RWPE1 (cell line): ENCODE measurements around the gene CCDC170.

Experiments
- CTCF ChIA-PET: fragments of 350-600 bp; sonication (Branson Sonifier 250); formaldehyde crosslinking; extraction: SDS; loops from one replicate; lab custom pipeline; 2021; lab: Yijun Ruan, JAX
- POLR2A ChIA-PET: fragments of 400-600 bp; formaldehyde crosslinking; extraction: SDS; loops from one replicate; lab custom pipeline; 2020; ENCODE audit warnings: antibody characterized with exemption; ENCODE audit not compliant: low non-redundant PET; lab: Yijun Ruan, JAX
- DNase-seq: peaks from one replicate; pipeline ENCODE4 v3.0.0; 2012; ENCODE audit warnings: low spot score
- H3K27ac ChIP-seq: fragments of 450-650 bp; 2 replicates; pipeline ENCODE4 v1.5.1; 2017
- TF ChIP-seq, protein P1 (sequence below): fragments of 450-650 bp; conservative IDR thresholded peaks from 2 replicates; pipeline ENCODE4 v1.5.1; 2017; ENCODE audit warnings: low read depth, mild to moderate bottlenecking

The CCDC170 gene

DNA sequence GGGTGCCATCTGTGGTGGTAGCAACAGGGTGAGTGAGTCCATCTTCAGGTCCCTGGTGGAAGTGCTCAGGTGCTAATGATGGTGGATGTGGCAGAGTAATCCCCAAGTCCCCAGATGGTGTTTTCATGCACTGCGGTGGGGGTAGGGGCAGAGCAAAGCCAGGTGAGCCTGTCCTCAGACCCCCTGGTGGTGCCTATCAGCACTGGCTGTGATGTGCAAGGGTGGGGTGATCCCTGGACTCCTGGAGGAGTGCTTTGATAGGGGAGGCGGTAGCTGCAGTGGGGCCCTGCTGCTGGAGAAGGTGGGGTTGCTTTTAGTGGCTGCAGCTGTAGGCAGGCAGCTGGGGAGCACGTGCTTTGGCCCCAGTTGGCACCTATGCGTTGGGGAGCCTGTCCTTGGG is 70.8 kb downstream of the CCDC170 start:
- DNase-seq, result no peak
- CTCF ChIA-PET, result no interaction called here
- POLR2A ChIA-PET, result no interaction called here
- TF ChIP-seq, protein P1, sequence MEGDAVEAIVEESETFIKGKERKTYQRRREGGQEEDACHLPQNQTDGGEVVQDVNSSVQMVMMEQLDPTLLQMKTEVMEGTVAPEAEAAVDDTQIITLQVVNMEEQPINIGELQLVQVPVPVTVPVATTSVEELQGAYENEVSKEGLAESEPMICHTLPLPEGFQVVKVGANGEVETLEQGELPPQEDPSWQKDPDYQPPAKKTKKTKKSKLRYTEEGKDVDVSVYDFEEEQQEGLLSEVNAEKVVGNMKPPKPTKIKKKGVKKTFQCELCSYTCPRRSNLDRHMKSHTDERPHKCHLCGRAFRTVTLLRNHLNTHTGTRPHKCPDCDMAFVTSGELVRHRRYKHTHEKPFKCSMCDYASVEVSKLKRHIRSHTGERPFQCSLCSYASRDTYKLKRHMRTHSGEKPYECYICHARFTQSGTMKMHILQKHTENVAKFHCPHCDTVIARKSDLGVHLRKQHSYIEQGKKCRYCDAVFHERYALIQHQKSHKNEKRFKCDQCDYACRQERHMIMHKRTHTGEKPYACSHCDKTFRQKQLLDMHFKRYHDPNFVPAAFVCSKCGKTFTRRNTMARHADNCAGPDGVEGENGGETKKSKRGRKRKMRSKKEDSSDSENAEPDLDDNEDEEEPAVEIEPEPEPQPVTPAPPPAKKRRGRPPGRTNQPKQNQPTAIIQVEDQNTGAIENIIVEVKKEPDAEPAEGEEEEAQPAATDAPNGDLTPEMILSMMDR, result no peak
- H3K27ac ChIP-seq, result no peak overlapping the region

GRCh38 chr6:151565940-151566339 is 72.1 kb downstream of the CCDC170 start:
- ChIA-PET CTCF (interaction anchor here (0.7 kb wide), 1 partner anchor 707 kb away, joined by 4 read pairs; no protein-coding TSS in a partner anchor), POLR2A (no interaction called here)
- no peak for DNase-seq
- TF ChIP-seq, protein P1, result no peak
- H3K27ac ChIP-seq, result no peak overlapping the region

GRCh38 chr6:151566557-151566956 is 72.7 kb downstream of the CCDC170 start:
- ChIA-PET POLR2A (no interaction called here), CTCF (interaction anchor here (0.7 kb wide), 1 partner anchor 226 kb away, joined by 3 read pairs; no protein-coding TSS in a partner anchor)
- no peak overlapping the region for H3K27ac ChIP-seq
- TF ChIP-seq, protein P1, result no peak
- no peak for DNase-seq

DNA sequence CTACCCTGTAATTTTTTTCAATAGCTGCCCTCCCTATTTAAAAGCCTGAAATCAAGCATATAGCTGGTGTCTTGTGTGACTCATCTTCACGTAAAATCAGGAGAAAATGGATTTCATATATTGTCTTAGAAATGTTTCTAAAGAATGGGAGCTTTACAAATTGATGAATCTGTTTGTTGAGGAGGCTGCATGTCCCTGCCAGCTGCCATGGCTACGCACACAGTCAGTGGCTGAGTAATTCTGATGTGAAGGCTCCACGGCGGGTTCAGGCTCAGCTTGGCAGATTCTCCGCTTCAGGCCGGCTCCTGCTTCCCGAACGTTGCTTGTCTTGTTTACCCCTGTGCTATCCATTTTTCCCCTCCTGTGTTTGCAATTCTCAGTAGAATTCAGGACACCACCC is 82.8 kb downstream of the CCDC170 start:
- H3K27ac ChIP-seq, result no peak overlapping the region
- TF ChIP-seq, protein P1, result no peak
- CTCF ChIA-PET, result interaction anchor here (0.6 kb wide), 2 partner anchors 20 to 350 kb away, joined by 3 to 4 read pairs; no protein-coding TSS in a partner anchor
- POLR2A ChIA-PET, result no interaction called here
- no peak for DNase-seq

- POLR2A ChIA-PET, result no interaction called here
- TF ChIP-seq, protein P1, result no peak
- H3K27ac ChIP-seq, result no peak overlapping the region
- CTCF ChIA-PET, result no interaction called here
- DNase-seq, result no peak
Observed at GRCh38 chr6:151577257-151577656, 83.4 kb downstream of the CCDC170 start.

DNA sequence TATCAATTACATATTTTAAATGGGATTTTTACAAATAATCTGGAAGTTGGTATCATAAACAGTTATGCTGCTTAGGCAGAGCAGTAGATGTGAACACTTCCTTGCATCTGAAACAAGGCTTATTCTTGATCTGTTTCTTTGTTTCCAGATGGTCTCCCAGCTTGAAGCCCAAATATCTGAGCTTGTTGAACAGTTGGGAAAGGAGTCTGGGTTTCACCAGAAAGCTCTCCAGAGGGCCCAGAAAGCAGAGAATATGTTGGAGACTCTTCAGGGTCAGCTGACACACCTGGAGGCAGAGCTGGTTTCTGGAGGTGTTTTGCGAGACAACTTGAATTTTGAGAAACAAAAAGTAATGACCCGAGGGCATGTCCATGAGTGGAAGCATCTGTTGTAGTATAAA is 91.9 kb downstream of the CCDC170 start:
- POLR2A ChIA-PET, result no interaction called here
- TF ChIP-seq, protein P1, result no peak
- CTCF ChIA-PET, result interaction anchor here (0.6 kb wide), 1 partner anchor 39 kb away, joined by 3 read pairs; no protein-coding TSS in a partner anchor

More for the DNA sequence above, 91.9 kb downstream of the CCDC170 start:
- no peak overlapping the region for H3K27ac ChIP-seq
- DNase-seq, result no peak
